ENCODE data around the gene WSCD2. TPM values are rescaled to one million over a fixed set of nuclear protein-coding genes. Genes with fewer than 3 reads are reported as not detected.

WSCD2 gene
- total RNA-seq, 2 experiments from 2014 or later = not detected

- H3K36me3 Mint-ChIP-seq (ENCODE audit: low read depth) = no peaks in the 10 kb centered on the region
- H3K36me3 ChIP-seq (ENCODE audit: insufficient read depth, low read length) = no peaks in the 10 kb centered on the region
- POLR2A ChIA-PET = no interaction called here
Measured at GRCh38 chr12:108299516-108299915, 170.4 kb downstream of the WSCD2 start.

More at GRCh38 chr12:108299516-108299915, 170.4 kb downstream of the WSCD2 start:
- TF ChIP-seq CTCF (IDR thresholded peaks at IDR 0.05) = no peak
- Mint-ChIP-seq H3K4me3 (no peak overlapping the region), H3K27ac (no peak overlapping the region), H3K4me1 (ENCODE audit: low read depth) (peaks cover 27% of the 10 kb centered on the region), H3K27me3 (peaks cover 5% of the 10 kb centered on the region), H3K9me3 (no peaks in the 10 kb centered on the region)
- H3K9me3 ChIP-seq (ENCODE audit: control insufficient read depth in 1 of 2, insufficient read depth in 1 of 2, low read length in 2 of 2) = no peaks in the 10 kb centered on the region
- peaks cover 18% of the 10 kb centered on the region for H3K4me1 ChIP-seq (ENCODE audit: insufficient read depth, low read length)
- intact Hi-C loops (cut with DNase I, micrococcal nuclease) = no loop called here
- no peak for DNase-seq
- H3K27ac ChIP-seq (ENCODE audit: low read depth in 1 of 2, low read length in 2 of 2) = no peak overlapping the region
- peaks cover 0 to 4% of the 10 kb centered on the region in 2 experiments for H3K27me3 ChIP-seq (ENCODE audit: control insufficient read depth in 1 of 2, insufficient read depth in 2 of 2, low read length in 2 of 2)
- H3K4me3 ChIP-seq (ENCODE audit: low read length) = no peak overlapping the region
- CTCF ChIA-PET = no interaction called here
- ATAC-seq (ENCODE audit: poor library complexity) = no peak

Other genes starting within 250 kb of the WSCD2 start
- gene CMKLR1, start 210.0 kb downstream of the WSCD2 start, total RNA-seq = not detected

All from CD4-positive, alpha-beta T cell (primary cell).